Activated naive CD4-positive, alpha-beta T cell treated with anti-CD3 and anti-CD28 coated beads, Interleukin-2, amount 10 ng/mL, durations not matched to agents 7 days and 5 days (primary cell): Measurements from ENCODE around the gene PITRM1.

ENCODE experiments used
- CTCF ChIA-PET: fragments of 350-600 bp; sonication (Branson Sonifier 250); formaldehyde crosslinking; loops from one replicate; lab custom pipeline; 2021; ENCODE audit warnings: antibody characterized with exemption; lab: Charles Lee
- DNase-seq: peaks from one replicate; pipeline ENCODE4 v3.0.0-alpha.2; 2020
- H3K27ac Mint-ChIP-seq: one replicate; pipeline ENCODE4 v1.8.0; 2021; ENCODE audit warnings: mild to moderate bottlenecking, moderate library complexity, mixed read lengths
- H3K27me3 Mint-ChIP-seq: one replicate; pipeline ENCODE4 v1.8.0; 2021; ENCODE audit warnings: mild to moderate bottlenecking, mixed read lengths
- H3K36me3 Mint-ChIP-seq: one replicate; pipeline ENCODE4 v1.8.0; 2021; ENCODE audit warnings: mixed read lengths
- H3K4me1 Mint-ChIP-seq: one replicate; pipeline ENCODE4 v1.8.0; 2021; ENCODE audit warnings: mixed read lengths
- H3K4me3 Mint-ChIP-seq: one replicate; pipeline ENCODE4 v1.8.0; 2021; ENCODE audit warnings: mild to moderate bottlenecking, moderate library complexity, mixed read lengths
- H3K9me3 Mint-ChIP-seq: one replicate; pipeline ENCODE4 v1.8.0; 2021; ENCODE audit warnings: mixed read lengths

The PITRM1 gene

GRCh38 chr10:3206511-3207157 lies 34.1 kb upstream of the PITRM1 start:
- H3K9me3 Mint-ChIP-seq, result no peaks in the 10 kb centered on the region
- no peaks in the 10 kb centered on the region for H3K36me3 Mint-ChIP-seq
- H3K4me3 Mint-ChIP-seq, result no peak overlapping the region
- CTCF ChIA-PET, result interaction anchor here (0.8 kb wide), 1 partner anchor 14 kb away, joined by 3 read pairs; no protein-coding TSS in a partner anchor
- H3K27ac Mint-ChIP-seq, result no peak overlapping the region
- no peak for DNase-seq
- H3K4me1 Mint-ChIP-seq, result no peaks in the 10 kb centered on the region
- peaks cover 67% of the 10 kb centered on the region for H3K27me3 Mint-ChIP-seq

- CTCF ChIA-PET, result no interaction called here
- Mint-ChIP-seq H3K4me3 (no peak overlapping the region), H3K27me3 (peaks cover 81% of the 10 kb centered on the region), H3K36me3 (no peaks in the 10 kb centered on the region), H3K9me3 (no peaks in the 10 kb centered on the region), H3K4me1 (no peaks in the 10 kb centered on the region), H3K27ac (no peak overlapping the region)
- no peak for DNase-seq
These were observed 31.4 kb upstream of the PITRM1 start for GRCh38 chr10:3203972-3204371.

- no peak overlapping the region for H3K27ac Mint-ChIP-seq
- DNase-seq, result no peak
- no peak overlapping the region for H3K4me3 Mint-ChIP-seq
- peaks cover 1% of the 10 kb centered on the region for H3K4me1 Mint-ChIP-seq
- peaks cover 83% of the 10 kb centered on the region for H3K27me3 Mint-ChIP-seq
- no peaks in the 10 kb centered on the region for H3K36me3 Mint-ChIP-seq
- H3K9me3 Mint-ChIP-seq, result no peaks in the 10 kb centered on the region
- CTCF ChIA-PET, result interaction anchor here (1.4 kb wide), 1 partner anchor 10 kb away, joined by 5 read pairs; no protein-coding TSS in a partner anchor
These were observed 30.6 kb upstream of the PITRM1 start for GRCh38 chr10:3203016-3203811.

DNA sequence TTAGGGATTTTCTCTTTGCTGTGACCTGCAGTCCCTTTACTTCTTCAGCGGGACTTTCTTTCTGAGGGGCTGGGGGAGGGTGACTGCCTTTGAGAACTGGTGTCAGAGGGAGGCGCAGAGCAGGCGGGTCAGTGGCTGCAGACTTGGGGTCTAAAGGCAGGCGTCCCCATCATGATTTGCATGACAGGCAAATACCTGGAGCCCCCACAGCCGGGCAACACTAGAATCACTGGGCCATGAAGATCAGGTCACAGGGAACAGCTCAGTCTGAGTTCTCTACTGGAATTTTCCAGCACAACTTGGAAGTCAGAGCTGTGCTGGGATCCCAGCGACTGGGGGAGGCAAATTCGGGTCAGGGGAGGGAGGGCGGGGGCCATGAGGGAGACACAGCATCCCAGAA lies 29.2 kb upstream of the PITRM1 start:
- H3K36me3 Mint-ChIP-seq, result no peaks in the 10 kb centered on the region
- no peak overlapping the region for H3K27ac Mint-ChIP-seq
- H3K9me3 Mint-ChIP-seq, result no peaks in the 10 kb centered on the region
- peaks cover 86% of the 10 kb centered on the region for H3K27me3 Mint-ChIP-seq
- H3K4me3 Mint-ChIP-seq, result no peak overlapping the region
- CTCF ChIA-PET, result interaction anchor here (1.4 kb wide), 1 partner anchor 8 kb away, joined by 5 read pairs; no protein-coding TSS in a partner anchor
- no peak for DNase-seq
- H3K4me1 Mint-ChIP-seq, result peaks cover 9% of the 10 kb centered on the region

- peaks cover 97% of the 10 kb centered on the region for H3K27me3 Mint-ChIP-seq
- H3K36me3 Mint-ChIP-seq, result no peaks in the 10 kb centered on the region
- CTCF ChIA-PET, result no interaction called here
- no peak overlapping the region for H3K4me3 Mint-ChIP-seq
- H3K4me1 Mint-ChIP-seq, result peaks cover 9% of the 10 kb centered on the region
- no peak for DNase-seq
- H3K9me3 Mint-ChIP-seq, result no peaks in the 10 kb centered on the region
- H3K27ac Mint-ChIP-seq, result no peak overlapping the region
These were observed 26.9 kb upstream of the PITRM1 start for GRCh38 chr10:3199488-3199887.

GRCh38 chr10:3198900-3199299 lies 26.3 kb upstream of the PITRM1 start:
- CTCF ChIA-PET, result interaction anchor here (1.0 to 1.8 kb wide), 2 partner anchors 34 to 1568 kb away, joined by 3 to 11 read pairs; no protein-coding TSS in a partner anchor
- H3K9me3 Mint-ChIP-seq, result no peaks in the 10 kb centered on the region
- peaks cover 9% of the 10 kb centered on the region for H3K4me1 Mint-ChIP-seq
- no peak overlapping the region for H3K4me3 Mint-ChIP-seq
- DNase-seq, result no peak
- no peak overlapping the region for H3K27ac Mint-ChIP-seq
- H3K27me3 Mint-ChIP-seq, result peaks cover 100% of the 10 kb centered on the region
- H3K36me3 Mint-ChIP-seq, result no peaks in the 10 kb centered on the region

DNA sequence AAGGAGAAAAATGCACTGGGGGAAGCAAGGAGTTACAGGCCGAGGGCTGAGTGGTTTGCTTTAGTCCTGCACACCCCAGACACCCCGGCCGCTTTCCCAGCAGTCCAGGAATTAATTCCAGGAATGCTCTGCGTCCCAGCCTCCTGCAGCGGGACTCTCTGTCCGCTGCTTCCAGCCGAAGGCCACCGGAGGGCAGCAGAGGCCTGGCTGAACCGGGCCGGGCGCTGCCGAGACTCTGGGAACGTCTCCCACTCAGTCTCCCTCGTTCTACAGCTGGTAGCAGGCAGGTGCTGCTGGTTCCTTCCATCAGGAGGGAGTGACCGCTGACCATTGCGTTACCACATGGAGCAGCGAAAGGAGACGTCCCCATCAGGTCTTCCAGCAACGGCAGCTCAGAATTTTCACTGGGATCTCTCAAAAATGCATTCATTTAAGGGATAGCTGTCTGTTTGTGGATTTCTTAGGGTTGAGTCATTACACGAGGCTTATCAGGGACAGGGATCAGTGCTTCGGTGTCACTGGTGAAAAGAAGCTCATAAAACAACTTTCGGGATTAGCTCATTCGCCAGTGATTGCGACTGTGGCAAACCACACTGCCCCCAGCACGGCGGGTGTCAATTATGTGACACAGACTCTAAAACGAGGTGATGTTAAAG lies 24.9 kb upstream of the PITRM1 start:
- CTCF ChIA-PET, result interaction anchor here (0.6 to 1.8 kb wide), 8 partner anchors 9 to 1569 kb away, joined by 3 to 11 read pairs (median 3); no protein-coding TSS in a partner anchor
- peaks cover 94% of the 10 kb centered on the region for H3K27me3 Mint-ChIP-seq
- peak; percentile 77 for DNase-seq

DNA sequence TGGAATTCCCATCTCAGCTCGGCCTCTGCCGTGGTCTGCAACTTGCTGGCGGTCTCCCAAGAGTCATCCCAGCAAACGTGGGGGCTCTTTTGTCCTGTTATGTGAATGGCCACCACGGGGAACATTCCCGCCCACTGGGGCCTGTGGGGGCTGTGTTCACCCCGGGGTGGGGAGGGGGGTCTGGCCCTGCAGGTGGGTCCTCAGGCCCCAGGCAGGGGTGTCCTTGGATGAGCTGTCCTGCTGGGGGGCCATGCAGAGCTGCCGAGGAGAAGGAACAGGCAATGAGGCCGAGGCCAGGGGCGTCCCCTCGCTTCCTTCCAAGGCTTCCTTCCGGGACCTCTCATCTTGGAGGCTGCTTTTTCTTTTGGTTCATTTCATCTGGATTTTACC lies 24.4 kb upstream of the PITRM1 start:
- CTCF ChIA-PET, result interaction anchor here (1.2 to 1.8 kb wide), 4 partner anchors 8 to 1570 kb away, joined by 3 to 11 read pairs (median 4); no protein-coding TSS in a partner anchor
- Mint-ChIP-seq H3K9me3 (no peaks in the 10 kb centered on the region), H3K27me3 (peaks cover 89% of the 10 kb centered on the region), H3K27ac (no peak overlapping the region), H3K36me3 (no peaks in the 10 kb centered on the region), H3K4me1 (peaks cover 9% of the 10 kb centered on the region), H3K4me3 (no peak overlapping the region)
- no peak for DNase-seq

More for the DNA sequence above, 24.9 kb upstream of the PITRM1 start:
- Mint-ChIP-seq H3K4me3 (peak overlapping the region; percentile 20), H3K27ac (peak overlapping the region; percentile 75), H3K9me3 (no peaks in the 10 kb centered on the region), H3K36me3 (no peaks in the 10 kb centered on the region), H3K4me1 (peaks cover 9% of the 10 kb centered on the region)

GRCh38 chr10:3196482-3196881 lies 23.9 kb upstream of the PITRM1 start:
- Mint-ChIP-seq H3K36me3 (no peaks in the 10 kb centered on the region), H3K9me3 (no peaks in the 10 kb centered on the region), H3K27ac (no peak overlapping the region), H3K27me3 (peaks cover 86% of the 10 kb centered on the region), H3K4me3 (no peak overlapping the region), H3K4me1 (peaks cover 9% of the 10 kb centered on the region)
- DNase-seq, result no peak
- CTCF ChIA-PET, result interaction anchor here (1.8 kb wide), 1 partner anchor 8 kb away, joined by 4 read pairs; no protein-coding TSS in a partner anchor

DNA sequence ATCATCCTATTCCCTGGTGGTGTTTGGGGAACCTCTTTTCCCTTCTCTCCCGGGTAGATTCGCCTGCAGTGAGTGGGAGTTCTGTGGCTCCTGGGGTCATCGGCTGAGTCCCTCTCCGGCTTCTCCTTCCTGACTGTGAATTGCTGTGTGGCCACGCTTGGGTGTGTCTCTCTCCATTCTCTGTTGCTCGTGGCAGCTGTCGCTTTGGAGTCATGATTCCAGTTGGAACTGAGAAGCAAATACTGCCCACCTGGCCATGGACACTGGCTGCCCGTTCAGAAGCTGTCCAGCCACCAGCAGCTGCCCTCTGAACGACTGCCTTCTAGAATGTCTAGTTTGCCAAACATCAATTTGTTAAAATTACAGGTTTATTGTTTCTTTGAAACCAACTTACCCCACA lies 23.1 kb upstream of the PITRM1 start:
- Mint-ChIP-seq H3K9me3 (no peaks in the 10 kb centered on the region), H3K4me1 (peaks cover 9% of the 10 kb centered on the region), H3K36me3 (no peaks in the 10 kb centered on the region), H3K27ac (no peak overlapping the region), H3K27me3 (peaks cover 86% of the 10 kb centered on the region), H3K4me3 (no peak overlapping the region)
- CTCF ChIA-PET, result interaction anchor here (1.0 to 1.6 kb wide), 4 partner anchors 9 to 1569 kb away, joined by 3 to 4 read pairs (median 4); no protein-coding TSS in a partner anchor
- no peak for DNase-seq

DNA sequence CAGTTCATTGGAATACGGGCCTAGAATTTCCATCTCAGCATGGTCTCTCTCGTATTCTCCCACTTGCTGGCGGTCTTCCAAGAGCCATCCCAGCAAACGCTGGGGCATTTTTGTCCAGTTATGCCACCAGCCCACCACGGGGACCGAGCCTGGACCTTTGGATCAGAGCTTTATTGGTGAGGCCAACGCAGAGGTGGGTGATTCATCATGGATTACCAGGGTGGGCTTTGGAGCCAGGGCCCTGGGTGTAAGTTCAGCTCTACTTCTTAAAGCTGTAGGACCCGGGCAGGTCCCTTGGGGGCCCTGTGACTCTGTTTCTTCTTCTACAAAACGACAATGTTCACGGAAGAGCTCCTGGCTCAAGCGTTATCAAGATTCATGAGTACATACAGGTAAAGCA lies 22.7 kb upstream of the PITRM1 start:
- CTCF ChIA-PET, result interaction anchor here (1.0 to 1.6 kb wide), 4 partner anchors 9 to 1570 kb away, joined by 3 to 4 read pairs (median 4); no protein-coding TSS in a partner anchor
- peaks cover 9% of the 10 kb centered on the region for H3K4me1 Mint-ChIP-seq
- no peak overlapping the region for H3K27ac Mint-ChIP-seq
- peaks cover 82% of the 10 kb centered on the region for H3K27me3 Mint-ChIP-seq
- H3K4me3 Mint-ChIP-seq, result no peak overlapping the region
- DNase-seq, result no peak
- H3K9me3 Mint-ChIP-seq, result no peaks in the 10 kb centered on the region
- no peaks in the 10 kb centered on the region for H3K36me3 Mint-ChIP-seq

DNA sequence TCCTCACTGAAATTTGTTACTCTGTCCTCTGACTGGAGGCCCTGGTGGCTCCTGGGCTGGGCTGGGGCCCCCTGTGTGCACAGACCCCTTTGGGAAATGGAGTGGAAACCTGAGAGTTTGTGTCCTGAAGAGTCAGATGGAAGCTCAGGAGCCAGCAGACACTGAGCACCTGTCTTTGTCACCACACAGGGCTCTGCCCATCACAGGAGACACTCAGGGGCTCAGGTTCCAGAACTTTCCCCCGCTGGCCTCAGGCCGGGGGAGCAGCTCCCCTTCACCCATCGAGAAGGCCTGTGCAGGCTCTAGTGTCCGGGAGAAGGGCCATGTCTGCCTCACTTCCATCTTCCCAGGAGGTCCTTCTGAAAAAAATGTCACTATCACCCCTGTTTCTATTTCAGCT lies 22.3 kb upstream of the PITRM1 start:
- H3K9me3 Mint-ChIP-seq, result no peaks in the 10 kb centered on the region
- no peak overlapping the region for H3K4me3 Mint-ChIP-seq
- peaks cover 9% of the 10 kb centered on the region for H3K4me1 Mint-ChIP-seq
- CTCF ChIA-PET, result interaction anchor here (1.0 to 1.6 kb wide), 4 partner anchors 8 to 1570 kb away, joined by 3 to 4 read pairs (median 4); no protein-coding TSS in a partner anchor
- peaks cover 78% of the 10 kb centered on the region for H3K27me3 Mint-ChIP-seq
- no peak for DNase-seq
- no peaks in the 10 kb centered on the region for H3K36me3 Mint-ChIP-seq
- H3K27ac Mint-ChIP-seq, result no peak overlapping the region

- Mint-ChIP-seq H3K4me3 (no peak overlapping the region), H3K27ac (no peak overlapping the region), H3K9me3 (no peaks in the 10 kb centered on the region), H3K27me3 (peaks cover 71% of the 10 kb centered on the region), H3K4me1 (peaks cover 9% of the 10 kb centered on the region), H3K36me3 (no peaks in the 10 kb centered on the region)
- DNase-seq, result no peak
- CTCF ChIA-PET, result interaction anchor here (1.0 to 1.7 kb wide), 2 partner anchors 9 to 1573 kb away, joined by 5 to 8 read pairs; no protein-coding TSS in a partner anchor
These were observed 21.2 kb upstream of the PITRM1 start for GRCh38 chr10:3193751-3194150.
